GM06990 (cell line): ENCODE results near the gene CRIM1.

Source experiments
- DNase-seq: peaks from one replicate; pipeline ENCODE4 v3.0.0-alpha.2; 2011; ENCODE audit not compliant: insufficient read length; ENCODE audit errors: extremely low read depth
- H3K27me3 ChIP-seq: replicated peaks from 2 replicates; pipeline ENCODE4 v1.6.0; 2011; ENCODE audit warnings: low read length; ENCODE audit not compliant: control insufficient read depth, insufficient read depth
- H3K36me3 ChIP-seq: 2 replicates; pipeline ENCODE4 v1.5.1; 2011; ENCODE audit warnings: low read length; ENCODE audit not compliant: control insufficient read depth, insufficient read depth
- H3K4me3 ChIP-seq: replicated peaks from 2 replicates; pipeline ENCODE4 v1.5.1; 2011; ENCODE audit warnings: low read depth, mild to moderate bottlenecking, control low read depth, low read length
- CTCF ChIP-seq: IDR thresholded peaks from 2 replicates; pipeline ENCODE4 v1.5.1; 2011; ENCODE audit warnings: low read length, control low read depth, mild to moderate bottlenecking, inconsistent platforms; ENCODE audit not compliant: insufficient read depth, poor library complexity, severe bottlenecking

CRIM1 gene

DNA sequence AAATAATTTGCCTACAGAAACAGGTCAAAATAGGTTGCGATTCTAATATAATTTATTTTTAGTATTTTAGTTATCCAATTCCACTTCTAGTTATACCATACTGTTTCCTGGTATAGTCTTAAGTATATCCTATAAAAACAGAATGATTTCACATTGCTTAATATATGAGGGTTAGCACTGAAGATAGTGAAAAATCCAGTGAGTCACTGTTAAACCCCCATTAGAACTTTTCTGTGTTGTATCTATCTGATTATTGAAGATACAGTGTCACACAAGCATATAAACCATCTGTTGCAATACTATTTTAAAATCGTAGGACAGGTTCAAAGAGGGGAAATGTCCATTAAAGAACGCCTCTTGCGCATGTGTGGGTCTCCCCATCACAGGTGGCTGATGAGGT lies 132.4 kb downstream of the CRIM1 start:
- TF ChIP-seq CTCF: no peak
- H3K36me3 ChIP-seq: no peaks in the 10 kb centered on the region

DNA sequence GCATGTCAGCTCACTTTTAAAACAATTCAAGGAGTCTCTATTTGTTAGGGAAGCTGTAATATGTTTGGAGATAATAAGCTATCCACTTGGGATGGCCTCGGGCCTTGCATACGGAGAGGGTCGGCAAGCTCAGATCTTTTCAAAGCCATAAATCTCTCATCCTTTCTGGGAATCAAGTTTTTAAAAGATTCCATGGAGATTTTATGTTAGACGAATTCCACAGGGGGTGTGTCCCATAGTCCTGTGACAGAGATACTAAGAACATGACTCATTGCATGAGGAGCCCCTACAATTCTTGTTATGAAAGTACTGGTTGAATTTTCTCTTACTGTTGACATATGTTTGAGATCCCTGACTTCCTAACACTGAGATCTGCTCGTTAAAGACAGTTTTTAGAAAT lies 133.7 kb downstream of the CRIM1 start:
- no peak for TF ChIP-seq CTCF
- Histone ChIP-seq H3K27me3 (no peaks in the 10 kb centered on the region), H3K4me3 (no peak overlapping the region), H3K36me3 (no peaks in the 10 kb centered on the region)
- DNase-seq: no peak

More for the DNA sequence above, 132.4 kb downstream of the CRIM1 start:
- Histone ChIP-seq H3K27me3 (no peaks in the 10 kb centered on the region), H3K4me3 (no peak overlapping the region)
- no peak for DNase-seq

- no peak for DNase-seq
- no peak overlapping the region for H3K4me3 ChIP-seq
- no peaks in the 10 kb centered on the region for H3K36me3 ChIP-seq
- H3K27me3 ChIP-seq: no peaks in the 10 kb centered on the region
- no peak for TF ChIP-seq CTCF
Measured at GRCh38 chr2:36490749-36491148, 135.2 kb downstream of the CRIM1 start.

DNA sequence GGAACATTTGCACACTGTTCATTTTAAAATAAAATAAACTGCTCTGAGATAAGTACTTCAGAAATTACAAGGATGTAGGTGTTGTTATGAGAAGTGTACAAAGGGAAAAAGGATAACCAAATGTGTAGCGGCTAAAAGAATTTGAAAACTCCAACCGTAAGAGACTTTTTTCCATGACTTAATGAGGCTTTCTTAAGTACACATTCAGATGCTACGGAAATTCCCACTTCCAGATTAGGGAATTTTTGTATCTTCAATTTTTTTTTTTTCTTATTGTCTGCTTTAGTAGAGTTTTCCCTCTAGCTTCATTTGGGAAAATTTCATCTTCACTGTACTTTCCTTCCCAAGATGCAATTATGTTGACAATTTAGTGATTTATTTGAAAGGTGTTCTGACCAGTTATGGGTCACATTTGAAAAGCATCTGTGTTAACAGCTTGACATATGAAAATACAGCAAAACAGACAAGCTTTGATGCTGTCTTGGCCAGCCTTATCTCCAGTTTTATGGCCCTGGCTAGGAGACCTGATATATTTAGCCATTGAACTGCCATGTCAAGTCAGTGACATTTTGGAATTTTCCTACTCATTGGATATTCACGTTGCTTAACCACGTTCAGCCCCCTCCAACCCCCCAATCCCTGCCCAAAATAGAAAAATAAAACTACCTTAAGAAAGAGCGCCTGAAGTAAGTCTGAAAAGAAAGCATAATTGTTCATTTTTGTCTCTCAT lies 136.8 kb downstream of the CRIM1 start:
- no peak for DNase-seq
- Histone ChIP-seq H3K4me3 (no peak overlapping the region), H3K27me3 (no peaks in the 10 kb centered on the region), H3K36me3 (no peaks in the 10 kb centered on the region)
- no peak for TF ChIP-seq CTCF

- no peak for DNase-seq
- no peak for TF ChIP-seq CTCF
- Histone ChIP-seq H3K36me3 (no peaks in the 10 kb centered on the region), H3K27me3 (no peaks in the 10 kb centered on the region), H3K4me3 (no peak overlapping the region)
Measured at GRCh38 chr2:36493306-36493705, 137.7 kb downstream of the CRIM1 start.
